IgD-negative memory B cell (primary cell): ENCODE results near the gene PGBD2. TPM values are rescaled to one million over a fixed set of nuclear protein-coding genes. Genes with fewer than 3 reads are reported as not detected.
A peak's percentile ranks its signal among the peaks of the same experiment; 100 is the strongest.

Experiments used
- H3K27ac Mint-ChIP-seq, 3 donors: one replicate each; pipeline ENCODE4 v1.8.0; 2020 to 2022; ENCODE audit warnings: mild to moderate bottlenecking in 3 of 3, mixed read lengths in 3 of 3, moderate library complexity in 1 of 3
- H3K27me3 Mint-ChIP-seq: one replicate; pipeline ENCODE4 v1.8.0; 2021; ENCODE audit warnings: mixed read lengths
- H3K36me3 Mint-ChIP-seq: one replicate; pipeline ENCODE4 v1.8.0; 2020; ENCODE audit warnings: mild to moderate bottlenecking, mixed read lengths
- H3K4me1 Mint-ChIP-seq, 3 donors: one replicate each; pipeline ENCODE4 v1.8.0; 2020 to 2022; ENCODE audit warnings: mixed read lengths in 3 of 3, mild to moderate bottlenecking in 1 of 3
- H3K4me3 Mint-ChIP-seq, 4 donors: one replicate each; pipeline ENCODE4 v1.8.0; 2020 to 2022; ENCODE audit warnings: mild to moderate bottlenecking in 4 of 4, mixed read lengths in 4 of 4, moderate library complexity in 3 of 4
- H3K9me3 Mint-ChIP-seq, 3 donors: one replicate each; pipeline ENCODE4 v1.8.0; 2020 to 2021; ENCODE audit warnings: mixed read lengths in 3 of 3, mild to moderate bottlenecking in 1 of 3
- polyA plus RNA-seq: library from polyadenylated mRNA; unstranded; fragments of 300-500 nt; fragmentation: Illumina TruSeq; gene quantifications from one replicate; pipeline ENCODE4 v1.2.3, GENCODE V29; 2021

Gene PGBD2, protein sequence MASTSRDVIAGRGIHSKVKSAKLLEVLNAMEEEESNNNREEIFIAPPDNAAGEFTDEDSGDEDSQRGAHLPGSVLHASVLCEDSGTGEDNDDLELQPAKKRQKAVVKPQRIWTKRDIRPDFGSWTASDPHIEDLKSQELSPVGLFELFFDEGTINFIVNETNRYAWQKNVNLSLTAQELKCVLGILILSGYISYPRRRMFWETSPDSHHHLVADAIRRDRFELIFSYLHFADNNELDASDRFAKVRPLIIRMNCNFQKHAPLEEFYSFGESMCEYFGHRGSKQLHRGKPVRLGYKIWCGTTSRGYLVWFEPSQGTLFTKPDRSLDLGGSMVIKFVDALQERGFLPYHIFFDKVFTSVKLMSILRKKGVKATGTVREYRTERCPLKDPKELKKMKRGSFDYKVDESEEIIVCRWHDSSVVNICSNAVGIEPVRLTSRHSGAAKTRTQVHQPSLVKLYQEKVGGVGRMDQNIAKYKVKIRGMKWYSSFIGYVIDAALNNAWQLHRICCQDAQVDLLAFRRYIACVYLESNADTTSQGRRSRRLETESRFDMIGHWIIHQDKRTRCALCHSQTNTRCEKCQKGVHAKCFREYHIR
- polyA plus RNA-seq: 16.9 TPM

GRCh38 chr1:248906009-248906752 is at the start of gene PGBD2:
Gene PGBD2 (plus strand): TSS chr1:248906235. CDS start chr1:248913863, 7,628 bp downstream.
- Mint-ChIP-seq H3K36me3 (peaks cover 5% of the 10 kb centered on the region), H3K27ac (peak within 1 kb of the TSS; percentile 61 to 99 (median 98)), H3K27me3 (no peaks in the 10 kb centered on the region), H3K9me3 (no peaks in the 10 kb centered on the region), H3K4me1 (peaks cover 29 to 37% (median 35%) of the 10 kb centered on the region in 3 donors), H3K4me3 (peak within 1 kb of the TSS; percentile 86 to 99 (median 98))

- H3K4me1 Mint-ChIP-seq: peaks cover 20 to 39% (median 22%) of the 10 kb centered on the region in 3 donors
- H3K27ac Mint-ChIP-seq: peak overlapping the region in 2 of 3 donors; percentile 34 to 91
- no peaks in the 10 kb centered on the region for H3K9me3 Mint-ChIP-seq
- H3K27me3 Mint-ChIP-seq: no peaks in the 10 kb centered on the region
- H3K36me3 Mint-ChIP-seq: no peaks in the 10 kb centered on the region
- H3K4me3 Mint-ChIP-seq: peak overlapping the region in 2 of 4 donors; percentile 97 to 100
Observed at GRCh38 chr1:248857201-248857600, 48.8 kb upstream of the PGBD2 start.

DNA sequence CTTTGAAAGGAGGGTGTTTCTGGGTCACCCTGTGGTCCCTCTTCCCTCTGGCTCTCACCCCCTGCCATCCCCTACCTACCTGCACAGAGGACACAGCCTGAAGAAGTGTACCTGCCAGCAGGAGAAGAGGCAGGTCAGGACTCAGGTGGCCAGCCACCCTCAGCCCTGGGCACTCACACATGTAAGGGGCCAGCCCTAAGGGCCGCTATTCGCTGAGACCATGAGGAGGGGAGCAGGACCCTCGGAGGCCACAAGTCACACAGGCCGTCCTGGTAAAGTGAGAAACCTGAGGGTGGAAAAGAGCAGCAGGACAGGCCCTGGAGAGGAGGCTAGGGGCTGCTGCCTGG is 48.3 kb upstream of the PGBD2 start:
- H3K27ac Mint-ChIP-seq: peak overlapping the region in 1 of 3 donors; percentile 91
- H3K4me1 Mint-ChIP-seq: peaks cover 25 to 44% (median 26%) of the 10 kb centered on the region in 3 donors
- no peaks in the 10 kb centered on the region for H3K9me3 Mint-ChIP-seq
- H3K27me3 Mint-ChIP-seq: no peaks in the 10 kb centered on the region
- H3K4me3 Mint-ChIP-seq: peak overlapping the region; percentile 85 to 100 (median 94)
- H3K36me3 Mint-ChIP-seq: no peaks in the 10 kb centered on the region

DNA sequence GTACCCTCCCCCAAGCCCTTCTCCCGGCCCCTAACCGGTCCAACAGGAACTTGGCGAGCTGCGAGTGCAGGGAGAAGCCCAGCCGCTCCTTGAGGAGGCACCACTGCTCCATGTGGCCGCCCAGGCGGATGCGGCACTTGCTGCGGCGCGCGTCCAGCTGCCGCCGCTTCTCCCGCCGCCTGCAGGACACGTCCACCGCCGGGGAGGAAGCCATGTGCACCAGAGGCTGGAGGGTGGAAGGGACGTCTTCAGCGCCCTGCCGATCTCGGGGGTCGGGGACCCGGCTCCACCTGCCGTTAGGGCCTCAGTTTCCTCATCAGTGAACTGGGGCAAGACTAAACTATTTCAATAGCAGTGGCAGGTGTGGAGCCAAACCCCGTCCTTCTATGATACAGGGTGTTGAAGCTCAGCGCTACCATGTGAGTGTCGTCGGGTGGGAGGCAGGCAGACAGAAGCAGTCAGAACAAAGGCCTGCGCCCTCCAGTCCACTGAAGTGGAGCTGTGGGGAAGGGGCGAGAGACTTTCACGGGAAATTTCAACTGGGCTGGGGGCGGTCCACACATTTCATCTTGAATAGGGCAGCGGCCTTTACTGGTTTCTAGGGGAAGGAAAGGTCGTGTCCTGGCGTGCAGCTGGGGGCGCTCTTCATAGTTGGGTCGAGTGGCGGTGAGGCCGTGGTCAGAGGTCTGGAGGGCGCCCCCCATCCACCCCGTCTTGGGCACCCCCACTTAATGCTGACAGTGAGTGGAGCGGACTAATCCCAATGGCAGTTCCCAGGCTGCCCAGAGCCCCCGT is 47.7 kb upstream of the PGBD2 start:
- no peaks in the 10 kb centered on the region for H3K9me3 Mint-ChIP-seq
- peaks cover 28 to 46% (median 30%) of the 10 kb centered on the region in 3 donors for H3K4me1 Mint-ChIP-seq
- H3K36me3 Mint-ChIP-seq: no peaks in the 10 kb centered on the region
- H3K27ac Mint-ChIP-seq: peak overlapping the region; percentile 91 to 96 (median 93)
- peak overlapping the region; percentile 85 to 100 (median 94) for H3K4me3 Mint-ChIP-seq
- H3K27me3 Mint-ChIP-seq: no peaks in the 10 kb centered on the region

GRCh38 chr1:248858891-248859889 is 46.8 kb upstream of the PGBD2 start, which contains the start of gene ZNF692:
Gene ZNF692 (minus strand): TSS chr1:248859085. CDS start chr1:248858309, 776 bp downstream.
- Mint-ChIP-seq H3K36me3 (no peaks in the 10 kb centered on the region), H3K9me3 (no peaks in the 10 kb centered on the region), H3K4me1 (peaks cover 32 to 49% (median 34%) of the 10 kb centered on the region in 3 donors), H3K27me3 (no peaks in the 10 kb centered on the region), H3K27ac (peak within 1 kb of the TSS; percentile 91 to 96 (median 93)), H3K4me3 (peak within 1 kb of the TSS; percentile 85 to 100 (median 94))

DNA sequence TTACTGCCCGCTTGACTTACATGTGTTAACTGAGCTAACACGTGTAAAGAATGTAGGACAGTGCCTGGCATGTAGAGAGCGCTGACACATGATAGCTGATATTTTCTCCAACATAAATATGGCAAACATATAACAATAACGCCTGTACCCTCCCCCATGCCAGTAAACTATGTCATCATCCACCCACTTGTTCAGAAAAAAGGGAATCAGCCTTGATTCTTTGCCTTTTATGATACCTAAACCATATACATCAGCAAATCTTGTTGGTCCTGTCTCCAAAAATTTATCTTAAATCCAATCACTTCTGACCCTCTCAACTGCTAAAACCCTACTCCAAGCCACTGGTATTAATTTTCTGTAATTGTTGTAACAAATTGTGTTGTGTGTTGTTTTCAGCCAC is 46.0 kb upstream of the PGBD2 start:
- peak overlapping the region; percentile 91 to 96 (median 93) for H3K27ac Mint-ChIP-seq
- no peaks in the 10 kb centered on the region for H3K36me3 Mint-ChIP-seq
- no peaks in the 10 kb centered on the region for H3K27me3 Mint-ChIP-seq
- H3K9me3 Mint-ChIP-seq: no peaks in the 10 kb centered on the region
- H3K4me3 Mint-ChIP-seq: peak overlapping the region; percentile 82 to 97 (median 88)
- H3K4me1 Mint-ChIP-seq: peaks cover 32 to 48% (median 37%) of the 10 kb centered on the region in 3 donors

- no peaks in the 10 kb centered on the region for H3K9me3 Mint-ChIP-seq
- peak overlapping the region in 2 of 4 donors; percentile 89 to 93 for H3K4me3 Mint-ChIP-seq
- H3K36me3 Mint-ChIP-seq: no peaks in the 10 kb centered on the region
- peaks cover 32 to 46% (median 37%) of the 10 kb centered on the region in 3 donors for H3K4me1 Mint-ChIP-seq
- no peaks in the 10 kb centered on the region for H3K27me3 Mint-ChIP-seq
- peak overlapping the region in 1 of 3 donors; percentile 80 for H3K27ac Mint-ChIP-seq
Observed at GRCh38 chr1:248861616-248862015, 44.4 kb upstream of the PGBD2 start.

GRCh38 chr1:248862695-248862997 is 43.4 kb upstream of the PGBD2 start:
- no peaks in the 10 kb centered on the region for H3K27me3 Mint-ChIP-seq
- H3K36me3 Mint-ChIP-seq: no peaks in the 10 kb centered on the region
- peak overlapping the region; percentile 73 to 93 (median 80) for H3K27ac Mint-ChIP-seq
- peak overlapping the region; percentile 85 to 93 (median 91) for H3K4me3 Mint-ChIP-seq
- no peaks in the 10 kb centered on the region for H3K9me3 Mint-ChIP-seq
- peaks cover 32 to 40% (median 32%) of the 10 kb centered on the region in 3 donors for H3K4me1 Mint-ChIP-seq

- H3K36me3 Mint-ChIP-seq: no peaks in the 10 kb centered on the region
- H3K9me3 Mint-ChIP-seq: no peaks in the 10 kb centered on the region
- H3K27me3 Mint-ChIP-seq: no peaks in the 10 kb centered on the region
- peak overlapping the region; percentile 85 to 95 (median 91) for H3K4me3 Mint-ChIP-seq
- H3K4me1 Mint-ChIP-seq: peaks cover 30 to 37% (median 30%) of the 10 kb centered on the region in 3 donors
- peak overlapping the region; percentile 73 to 93 (median 80) for H3K27ac Mint-ChIP-seq
Observed at GRCh38 chr1:248862998-248863881, 42.8 kb upstream of the PGBD2 start.

GRCh38 chr1:248871837-248872401 is 34.1 kb upstream of the PGBD2 start:
- peak overlapping the region in 3 of 4 donors; percentile 50 to 76 (median 54) for H3K4me3 Mint-ChIP-seq
- H3K36me3 Mint-ChIP-seq: no peaks in the 10 kb centered on the region
- peak overlapping the region in 1 of 3 donors; percentile 76 for H3K27ac Mint-ChIP-seq
- H3K27me3 Mint-ChIP-seq: peaks cover 5% of the 10 kb centered on the region
- H3K4me1 Mint-ChIP-seq: peaks cover 12 to 29% (median 20%) of the 10 kb centered on the region in 3 donors
- peaks cover 0 to 5% (median 0%) of the 10 kb centered on the region in 3 donors for H3K9me3 Mint-ChIP-seq

- Mint-ChIP-seq H3K27me3 (peaks cover 5% of the 10 kb centered on the region), H3K27ac (peak overlapping the region; percentile 99 to 100 (median 99))
Observed at GRCh38 chr1:248872752-248873408, 33.2 kb upstream of the PGBD2 start.

More at GRCh38 chr1:248872752-248873408, 33.2 kb upstream of the PGBD2 start:
- Mint-ChIP-seq H3K4me3 (peak overlapping the region; percentile 91 to 100 (median 96)), H3K36me3 (no peaks in the 10 kb centered on the region), H3K4me1 (peaks cover 12 to 32% (median 20%) of the 10 kb centered on the region in 3 donors), H3K9me3 (peaks cover 0 to 5% (median 0%) of the 10 kb centered on the region in 3 donors)
